ENCODE data around the gene ZNF514.
"Not testable (repeated sequence)": the region's sequence is repeated elsewhere in the genome, so short reads cannot be mapped to it uniquely, and the experiment has no call there.

The ZNF514 gene

DNA sequence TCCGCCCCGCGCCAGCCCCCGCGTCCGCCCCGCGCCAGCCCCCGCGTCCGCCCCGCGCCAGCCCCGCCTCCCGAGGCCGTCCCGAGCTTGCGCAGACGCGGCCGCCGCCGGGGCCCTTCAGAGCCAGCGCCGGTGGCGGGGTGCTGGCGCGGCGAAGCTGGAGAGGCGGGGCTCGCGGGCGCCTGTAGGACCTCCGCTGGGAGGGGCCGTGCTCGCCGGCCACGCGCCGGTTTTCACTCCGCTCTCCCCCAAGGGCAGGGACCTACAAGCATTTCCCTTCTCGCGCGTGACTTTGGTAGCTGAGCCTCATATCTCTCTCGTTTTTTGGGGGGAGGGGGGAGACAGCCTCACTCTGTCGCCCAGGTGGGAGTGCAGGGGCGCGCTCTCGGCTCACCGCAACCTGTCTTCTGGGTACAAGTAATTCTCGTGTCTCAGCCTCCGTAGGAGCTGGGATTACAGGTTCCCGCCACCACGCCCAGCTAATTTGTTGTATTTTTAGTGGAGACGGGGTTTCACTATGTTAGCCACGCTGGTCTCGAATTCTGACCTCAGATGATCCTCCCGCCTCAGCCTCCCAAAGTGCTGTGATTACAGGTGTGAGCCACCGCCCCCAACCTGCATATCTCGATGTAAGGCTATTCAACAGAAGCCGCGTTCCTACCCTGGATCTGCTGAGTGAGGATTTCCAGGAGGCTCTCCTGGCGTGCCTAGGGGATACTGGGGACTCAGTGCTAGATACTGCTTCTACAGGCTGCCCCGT lies at the start of gene ZNF514:
ZNF514 (minus strand) TSS at position 159 of the 760 bp plus-strand sequence. CDS start 6,595 bp downstream, outside the sequence.
- in situ Hi-C loops (cut with HindIII; ENCODE audit: low sequenced_read_pairs) = no loop called here

GRCh38 chr2:95208106-95208505 lies 48.5 kb upstream of the ZNF514 start:
- in situ Hi-C loops (cut with HindIII; ENCODE audit: low sequenced_read_pairs) = no loop called here

DNA sequence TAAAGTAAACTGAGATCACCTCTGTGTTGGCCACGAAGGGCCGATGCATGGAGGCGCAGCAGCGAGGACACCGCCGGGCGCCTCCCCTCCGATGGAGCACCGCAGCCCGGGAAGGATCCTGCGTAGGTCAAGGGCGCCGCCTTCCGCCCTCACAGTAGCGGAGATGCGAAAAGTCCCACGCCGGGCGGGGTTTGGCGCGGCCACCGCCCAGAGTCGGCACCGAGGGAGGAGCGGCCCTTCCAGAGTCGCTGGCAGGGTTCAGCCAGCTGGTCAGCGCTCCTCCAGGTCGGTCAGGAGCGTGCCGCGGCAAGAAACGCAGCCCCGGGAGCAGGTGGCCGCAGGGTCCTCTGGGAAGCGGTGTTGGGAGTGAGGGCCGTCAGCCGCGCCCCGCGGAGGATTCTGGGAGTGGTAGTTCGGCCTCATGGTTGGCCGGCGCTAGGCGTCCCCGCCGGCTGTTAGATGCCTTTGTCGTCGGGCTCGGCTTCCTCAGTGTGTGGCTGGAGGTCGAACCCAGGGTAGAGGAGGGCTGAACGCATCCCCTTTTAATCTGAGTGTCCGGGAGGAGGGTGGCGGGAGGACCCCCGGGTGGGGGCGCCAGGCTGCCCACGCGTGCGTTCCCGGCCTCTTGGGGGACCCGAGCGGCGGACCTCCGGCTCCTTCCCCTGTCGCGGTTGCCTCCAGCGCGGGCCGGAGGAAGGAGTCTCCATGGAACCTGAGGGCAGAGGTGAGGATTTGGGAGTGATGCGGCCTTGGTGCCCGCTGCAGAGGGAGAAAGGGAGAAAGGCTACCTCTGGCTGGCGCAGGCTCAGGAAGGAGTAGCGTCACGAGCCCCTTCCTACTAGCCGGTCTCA lies 47.7 kb upstream of the ZNF514 start, which contains the start of gene ZNF892:
ZNF892 (plus strand) TSS at position 411 of the 851 bp plus-strand sequence; CDS start at position 706, 295 bp downstream.
- in situ Hi-C loops (cut with HindIII; ENCODE audit: low sequenced_read_pairs) = no loop called here

DNA sequence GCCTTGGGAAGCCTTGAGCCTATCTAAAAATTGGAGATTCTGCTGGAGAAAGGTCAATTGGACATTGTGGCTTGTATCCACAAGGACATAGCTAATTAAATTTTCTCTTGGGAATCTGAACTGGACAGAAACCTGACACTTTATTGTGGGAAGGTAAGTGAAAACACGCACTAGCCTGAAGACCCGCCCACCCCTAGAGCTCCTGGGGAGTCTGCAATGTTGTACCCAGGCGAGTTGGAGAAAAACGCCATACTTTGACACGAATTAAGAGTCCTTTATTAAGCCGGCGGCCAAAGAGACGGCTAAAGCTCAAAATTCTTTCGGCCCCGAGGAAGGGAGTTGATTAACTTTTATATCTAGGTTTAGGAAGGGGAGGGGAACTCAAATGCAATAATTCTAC lies 46.4 kb upstream of the ZNF514 start:
- in situ Hi-C loops (cut with HindIII; ENCODE audit: low sequenced_read_pairs) = no loop called here

DNA sequence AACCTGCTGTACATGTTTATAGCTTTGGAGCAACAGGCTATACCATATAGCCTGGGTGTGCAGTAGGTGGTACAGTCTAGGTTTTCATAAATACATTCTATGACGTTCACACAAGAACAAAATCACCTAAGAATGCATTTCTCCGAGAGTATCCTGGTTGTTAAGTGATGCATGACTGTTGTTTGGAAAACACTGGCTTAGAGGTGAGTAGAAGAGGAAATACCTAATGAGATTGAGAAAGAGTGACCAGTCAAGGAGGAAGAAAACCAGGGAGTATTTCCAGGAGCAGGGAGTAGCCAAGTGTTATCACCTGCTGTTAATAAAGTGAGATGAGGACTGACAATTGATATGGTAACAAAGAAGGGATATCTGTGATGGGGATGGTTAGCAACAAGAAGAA lies 44.7 kb upstream of the ZNF514 start:
- in situ Hi-C loops (cut with HindIII; ENCODE audit: low sequenced_read_pairs) = no loop called here

DNA sequence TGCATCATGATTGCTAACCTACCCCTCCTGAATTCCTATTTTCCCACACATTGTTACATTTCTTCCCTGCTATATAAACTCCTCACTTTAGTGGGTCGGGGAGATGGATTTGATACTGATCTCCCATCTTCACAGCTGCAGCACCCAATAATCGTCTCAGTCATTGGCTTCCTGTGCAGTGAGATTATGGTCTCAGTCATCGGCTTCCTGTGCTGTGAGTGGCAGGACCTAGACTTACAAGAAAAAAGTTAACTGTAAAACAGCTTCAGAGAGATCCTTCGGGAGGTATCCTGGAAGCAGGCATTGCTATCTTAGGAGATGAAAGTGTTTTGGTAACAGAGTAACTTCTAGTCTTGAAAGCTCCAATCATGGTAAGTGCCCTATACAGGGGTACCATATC lies 44.3 kb upstream of the ZNF514 start:
- in situ Hi-C loops (cut with HindIII; ENCODE audit: low sequenced_read_pairs) = no loop called here

- in situ Hi-C loops (cut with HindIII; ENCODE audit: low sequenced_read_pairs) = not testable (repeated sequence)
Measured at GRCh38 chr2:95192956-95193355, 33.3 kb upstream of the ZNF514 start.

DNA sequence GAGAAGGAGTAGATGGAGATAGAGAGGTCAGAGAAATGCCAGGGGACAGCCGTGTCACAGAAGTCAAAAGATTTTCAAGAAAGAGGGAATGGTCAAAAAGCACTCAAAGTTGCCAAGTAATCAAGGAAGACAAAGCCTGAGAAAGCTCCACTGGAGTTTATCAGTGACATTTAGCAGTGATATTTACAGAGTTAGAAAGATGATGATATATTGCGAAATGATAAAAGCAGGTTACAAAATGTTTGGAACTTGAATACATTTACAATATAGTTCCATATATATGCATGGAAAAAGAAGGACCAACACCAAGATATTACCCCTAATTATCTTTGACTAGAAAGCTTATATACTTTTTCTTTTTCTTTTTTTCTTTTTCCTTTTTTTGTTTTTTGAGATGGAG lies 26.3 kb upstream of the ZNF514 start:
- in situ Hi-C loops (cut with HindIII; ENCODE audit: low sequenced_read_pairs) = no loop called here

GRCh38 chr2:95185197-95185596 lies 25.5 kb upstream of the ZNF514 start:
- in situ Hi-C loops (cut with HindIII; ENCODE audit: low sequenced_read_pairs) = no loop called here

GRCh38 chr2:95181774-95182173 lies 22.1 kb upstream of the ZNF514 start:
- in situ Hi-C loops (cut with HindIII; ENCODE audit: low sequenced_read_pairs) = no loop called here

GRCh38 chr2:95179451-95179850 lies 19.8 kb upstream of the ZNF514 start:
- in situ Hi-C loops (cut with HindIII; ENCODE audit: low sequenced_read_pairs) = no loop called here

- in situ Hi-C loops (cut with HindIII; ENCODE audit: low sequenced_read_pairs) = no loop called here
Measured at GRCh38 chr2:95174031-95174542, 14.4 kb upstream of the ZNF514 start.

DNA sequence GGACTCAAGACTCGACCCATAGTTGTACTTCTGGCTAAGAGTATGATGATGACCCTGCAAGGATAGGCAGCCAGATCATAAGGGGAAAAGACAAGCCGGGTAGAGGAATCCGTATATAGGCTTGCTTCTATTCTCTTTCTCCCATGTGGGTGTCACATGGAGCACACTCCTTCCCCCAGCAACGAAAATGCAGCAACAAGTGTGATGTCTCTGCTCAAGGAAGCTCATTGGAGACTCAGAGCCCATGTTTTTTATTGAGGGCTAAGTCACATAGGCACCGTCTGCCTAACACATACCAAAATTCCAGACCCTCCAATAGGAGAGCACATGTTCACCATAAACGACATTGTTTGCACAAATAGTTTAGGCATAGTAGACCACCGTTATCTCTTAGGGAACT lies 12.3 kb upstream of the ZNF514 start:
- in situ Hi-C loops (cut with HindIII; ENCODE audit: low sequenced_read_pairs) = no loop called here

DNA sequence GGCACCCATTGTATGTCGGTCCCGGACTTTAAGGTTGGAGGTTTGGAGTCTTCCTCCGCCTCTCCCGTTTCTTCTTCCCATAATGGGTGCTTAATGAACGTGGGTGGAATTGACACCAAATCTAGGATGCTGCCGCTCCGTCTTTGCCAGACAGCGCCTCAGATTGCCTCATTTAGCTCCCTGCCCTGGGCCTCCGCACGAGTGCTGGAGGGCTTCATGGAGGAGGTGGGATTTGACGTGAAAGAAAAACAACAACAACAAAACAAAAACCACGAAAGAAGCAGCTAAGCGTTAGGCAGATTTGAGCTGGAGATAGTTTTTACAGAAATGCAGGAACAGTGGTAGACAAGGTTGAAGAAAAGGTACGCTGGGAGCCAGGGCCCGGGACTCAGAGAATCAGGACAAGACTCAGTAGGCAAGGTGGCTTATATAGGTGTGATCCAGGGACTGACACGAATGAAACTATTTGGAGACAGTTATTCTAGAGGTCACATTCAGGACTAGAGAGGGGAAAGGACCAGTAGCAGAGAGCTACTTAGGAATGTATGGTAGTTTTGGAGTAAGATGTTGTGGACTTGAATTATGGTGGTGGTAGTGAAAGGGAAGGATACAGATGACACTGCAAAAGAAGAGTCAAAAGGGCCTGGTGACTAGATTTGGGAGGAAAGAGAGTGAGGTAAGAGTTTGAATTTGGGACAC lies 6.6 kb upstream of the ZNF514 start:
- in situ Hi-C loops (cut with HindIII; ENCODE audit: low sequenced_read_pairs) = no loop called here

- in situ Hi-C loops (cut with HindIII; ENCODE audit: low sequenced_read_pairs) = no loop called here
Measured at GRCh38 chr2:95165371-95166064, 5.9 kb upstream of the ZNF514 start, which contains the start of gene ZNF2. ZNF2 (plus strand) TSS chr2:95165809; CDS start chr2:95176227, 10,418 bp downstream.

DNA sequence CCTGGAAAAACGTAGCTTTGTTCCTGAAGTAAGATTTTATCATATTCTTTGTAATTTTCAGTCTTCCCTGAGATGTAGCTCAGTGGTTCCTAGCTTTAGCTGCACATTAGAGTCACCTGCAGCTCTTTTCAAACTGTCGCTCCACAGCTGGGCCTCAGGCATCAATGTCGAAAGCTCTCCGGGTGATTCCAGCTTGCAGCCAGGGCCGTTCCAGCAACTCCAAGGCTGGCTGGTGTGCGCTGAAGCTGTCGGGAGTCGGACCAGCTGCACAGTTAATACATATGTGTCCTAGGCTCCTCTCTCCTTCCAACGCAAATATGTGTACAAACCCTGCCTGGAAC lies 5.4 kb upstream of the ZNF514 start:
- in situ Hi-C loops (cut with HindIII; ENCODE audit: low sequenced_read_pairs) = no loop called here

- in situ Hi-C loops (cut with HindIII; ENCODE audit: low sequenced_read_pairs) = no loop called here
Measured at GRCh38 chr2:95158891-95159619, 593 bp downstream of the ZNF514 start.

DNA sequence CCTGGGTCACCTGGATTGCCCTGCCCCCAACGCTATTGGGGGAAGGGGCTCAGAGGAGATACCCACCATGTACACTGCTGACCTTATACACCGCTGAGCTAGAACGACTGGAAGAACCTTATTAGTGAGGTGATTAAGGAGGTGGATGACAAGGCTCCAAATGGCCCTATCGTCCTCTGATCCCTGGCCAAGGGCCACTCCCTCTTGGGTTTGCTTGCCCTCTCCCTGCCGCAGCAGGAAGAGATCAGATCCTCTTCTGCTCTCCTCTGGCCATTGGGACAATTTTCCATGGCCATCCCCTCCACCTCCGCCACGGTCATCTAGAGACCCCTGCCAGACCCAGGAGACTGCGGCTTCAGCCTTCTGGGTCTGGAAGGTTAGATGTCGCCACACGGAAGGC lies 1.2 kb downstream of the ZNF514 start:
- in situ Hi-C loops (cut with HindIII; ENCODE audit: low sequenced_read_pairs) = no loop called here

GRCh38 chr2:95149397-95149984 lies 10.2 kb downstream of the ZNF514 start:
- in situ Hi-C loops (cut with HindIII; ENCODE audit: low sequenced_read_pairs) = no loop called here
